Measurements from ENCODE around the gene TRPM2. TPM values are rescaled to one million over a fixed set of nuclear protein-coding genes. Genes with fewer than 3 reads are reported as not detected.

Gene TRPM2
- total and polyA plus RNA-seq, 10 of the 15 experiments (the other 5 are each of a cell fraction or from before 2014, with no cell fraction given), result 0.03 to 9.1 (median 2.6) TPM

DNA sequence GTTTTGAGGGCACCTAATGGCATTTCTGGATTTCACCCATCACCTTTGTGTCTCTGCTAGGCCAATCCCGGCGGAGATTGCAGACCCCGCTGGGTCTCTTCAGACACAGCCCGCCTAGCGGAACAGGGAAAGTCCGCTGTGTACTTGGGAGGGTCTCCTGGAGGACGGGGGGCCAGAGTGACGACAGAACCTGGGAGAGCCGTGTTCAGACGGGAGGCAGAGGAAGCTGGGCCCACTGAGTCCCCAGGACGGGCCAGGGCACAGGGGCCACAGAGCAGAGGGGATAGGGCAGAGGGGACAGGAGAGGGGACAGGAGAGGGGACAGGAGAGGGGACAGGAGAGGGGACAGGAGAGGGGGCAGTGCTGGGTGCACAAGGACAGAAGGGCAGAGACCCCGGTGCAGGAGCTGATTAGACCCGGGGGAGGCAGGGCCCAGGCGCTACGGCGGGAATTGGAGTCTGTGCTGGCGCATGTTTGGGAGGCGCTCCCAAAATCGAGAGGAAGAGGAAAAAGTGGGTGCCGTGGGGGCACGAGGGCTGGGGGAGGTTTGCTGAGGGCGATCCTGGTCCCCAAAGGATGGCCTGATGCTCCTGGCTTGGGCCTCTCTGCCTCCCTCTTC lies 12.7 kb downstream of the TRPM2 start (continued):
- TF ChIP-seq ZNF592 (IDR thresholded peaks at IDR 0.05) (no peak), TAF1 (IDR thresholded peaks at IDR 0.05; ENCODE audit: borderline replicate concordance, low read depth, low read length) (no peak), SMARCA5 (IDR thresholded peaks at IDR 0.05) (no peak)

DNA sequence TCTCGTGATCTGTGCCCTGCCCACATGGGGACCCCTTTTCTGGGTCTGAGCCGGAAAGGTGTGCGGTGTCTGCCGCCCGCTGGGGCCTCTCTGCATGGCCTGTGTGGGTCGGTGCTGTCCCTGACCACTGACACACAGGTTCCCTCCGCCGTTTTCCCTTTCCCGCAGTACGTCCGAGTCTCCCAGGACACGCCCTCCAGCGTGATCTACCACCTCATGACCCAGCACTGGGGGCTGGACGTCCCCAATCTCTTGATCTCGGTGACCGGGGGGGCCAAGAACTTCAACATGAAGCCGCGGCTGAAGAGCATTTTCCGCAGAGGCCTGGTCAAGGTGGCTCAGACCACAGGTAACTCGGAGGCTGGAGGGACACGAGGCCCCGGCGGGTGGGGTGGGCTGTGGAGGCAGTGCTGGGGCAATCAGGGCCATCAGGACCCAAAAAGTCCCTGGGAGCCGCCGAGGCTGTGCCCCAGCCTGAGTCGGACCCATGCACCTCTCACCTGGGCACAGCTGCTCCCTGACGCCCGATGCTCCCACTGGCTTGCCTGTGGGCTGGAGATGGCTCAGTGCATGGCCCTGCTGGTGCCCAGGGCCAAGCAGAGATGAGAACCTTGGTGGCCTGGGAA lies 13.3 kb downstream of the TRPM2 start:
- Histone ChIP-seq H3K79me2 (ENCODE audit: control insufficient read depth, insufficient read depth, low read length) (no peaks in the 10 kb centered on the region), H3K27ac (ENCODE audit: control insufficient read depth, insufficient read depth) (no peak overlapping the region), H3K27me3 (replicated peaks in 1 of 2; ENCODE audit: control insufficient read depth in 2 of 2, insufficient read depth in 2 of 2, low read length in 1 of 2) (no peaks in the 10 kb centered on the region), H3K4me1 (ENCODE audit: control insufficient read depth, insufficient read depth, low read length) (no peaks in the 10 kb centered on the region), H3K36me3 (ENCODE audit: control insufficient read depth in 2 of 2, insufficient read depth in 2 of 2, low read length in 1 of 2) (no peaks in the 10 kb centered on the region), H3K4me2 (ENCODE audit: control insufficient read depth, insufficient read depth) (no peak overlapping the region), H4K20me1 (ENCODE audit: control insufficient read depth, insufficient read depth) (no peaks in the 10 kb centered on the region), H3K4me3 (no peak overlapping the region), H2AFZ (ENCODE audit: control insufficient read depth, low read depth, low read length) (no peak overlapping the region), H3K9me3 (replicated peaks; ENCODE audit: control insufficient read depth, insufficient read depth, low read length) (no peaks in the 10 kb centered on the region; the same call in 2 of the 3 replicates), H3K9ac (ENCODE audit: control insufficient read depth, insufficient read depth, low read length) (no peak overlapping the region)
- CTCF ChIA-PET, result no interaction called here
- SMC1A ChIA-PET (ENCODE audit: uncharacterized antibody, unreplicated experiment), result no interaction called here
- intact Hi-C loops (cut with micrococcal nuclease; ENCODE audit: unreplicated experiment), result no loop called here
- ATAC-seq (no peak), DNase-seq (ENCODE audit: low read depth, low spot score) (no peak), FAIRE-seq (no peak)
- in situ Hi-C loops (cut with MboI), result no loop called here
- 71% methylated on average over 28 of the region's 28 CpGs for WGBS (ENCODE audit: insufficient coverage, insufficient replicate concordance, low lambda C conversion rate, missing lambda C conversion rate)
- RAD21 ChIA-PET (ENCODE audit: unreplicated experiment), result no interaction called here
- BruUV-seq (replicated peaks), result no TSS peak
- POLR2A ChIA-PET, result no interaction called here
- TF ChIP-seq HCFC1 (IDR thresholded peaks at IDR 0.05; ENCODE audit: low read length) (no peak), NRF1 (conservative IDR thresholded peaks at IDR 0.05; ENCODE audit: low read depth, low read length) (no peak), FOS (IDR thresholded peaks at IDR 0.05; ENCODE audit: borderline replicate concordance, extremely low read depth, insufficient read length) (no peak), CREB1 (IDR thresholded peaks at IDR 0.05; ENCODE audit: low read depth) (no peak), PAX5 (IDR thresholded peaks at IDR 0.05; ENCODE audit: borderline replicate concordance, low read depth, low read length) (no peak), CHD1 (IDR thresholded peaks at IDR 0.05; ENCODE audit: low read depth, low read length) (no peak), TCF7 (IDR thresholded peaks at IDR 0.05; ENCODE audit: borderline replicate concordance) (no peak), KDM1A (IDR thresholded peaks at IDR 0.05; ENCODE audit: borderline replicate concordance) (no peak), HDAC2 (IDR thresholded peaks at IDR 0.05) (no peak), ASH2L (IDR thresholded peaks at IDR 0.05; ENCODE audit: borderline replicate concordance, low read depth) (no peak), NBN (IDR thresholded peaks at IDR 0.05) (no peak), NFYB (IDR thresholded peaks at IDR 0.05; ENCODE audit: insufficient read depth, low read depth, low read length) (no peak), SREBF2 (IDR thresholded peaks at IDR 0.05; ENCODE audit: low read length) (no peak)
- TF ChIP-seq, protein P1, sequence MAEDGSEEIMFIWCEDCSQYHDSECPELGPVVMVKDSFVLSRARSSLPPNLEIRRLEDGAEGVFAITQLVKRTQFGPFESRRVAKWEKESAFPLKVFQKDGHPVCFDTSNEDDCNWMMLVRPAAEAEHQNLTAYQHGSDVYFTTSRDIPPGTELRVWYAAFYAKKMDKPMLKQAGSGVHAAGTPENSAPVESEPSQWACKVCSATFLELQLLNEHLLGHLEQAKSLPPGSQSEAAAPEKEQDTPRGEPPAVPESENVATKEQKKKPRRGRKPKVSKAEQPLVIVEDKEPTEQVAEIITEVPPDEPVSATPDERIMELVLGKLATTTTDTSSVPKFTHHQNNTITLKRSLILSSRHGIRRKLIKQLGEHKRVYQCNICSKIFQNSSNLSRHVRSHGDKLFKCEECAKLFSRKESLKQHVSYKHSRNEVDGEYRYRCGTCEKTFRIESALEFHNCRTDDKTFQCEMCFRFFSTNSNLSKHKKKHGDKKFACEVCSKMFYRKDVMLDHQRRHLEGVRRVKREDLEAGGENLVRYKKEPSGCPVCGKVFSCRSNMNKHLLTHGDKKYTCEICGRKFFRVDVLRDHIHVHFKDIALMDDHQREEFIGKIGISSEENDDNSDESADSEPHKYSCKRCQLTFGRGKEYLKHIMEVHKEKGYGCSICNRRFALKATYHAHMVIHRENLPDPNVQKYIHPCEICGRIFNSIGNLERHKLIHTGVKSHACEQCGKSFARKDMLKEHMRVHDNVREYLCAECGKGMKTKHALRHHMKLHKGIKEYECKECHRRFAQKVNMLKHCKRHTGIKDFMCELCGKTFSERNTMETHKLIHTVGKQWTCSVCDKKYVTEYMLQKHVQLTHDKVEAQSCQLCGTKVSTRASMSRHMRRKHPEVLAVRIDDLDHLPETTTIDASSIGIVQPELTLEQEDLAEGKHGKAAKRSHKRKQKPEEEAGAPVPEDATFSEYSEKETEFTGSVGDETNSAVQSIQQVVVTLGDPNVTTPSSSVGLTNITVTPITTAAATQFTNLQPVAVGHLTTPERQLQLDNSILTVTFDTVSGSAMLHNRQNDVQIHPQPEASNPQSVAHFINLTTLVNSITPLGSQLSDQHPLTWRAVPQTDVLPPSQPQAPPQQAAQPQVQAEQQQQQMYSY (CRISPR knock-in tag; IDR thresholded peaks at IDR 0.05), result no peak
